HAP-1 (cell line): ENCODE data around the gene NLGN1.
A peak's percentile ranks its signal among the peaks of the same experiment; 100 is the strongest.
"Not testable (repeated sequence)": the region's sequence is repeated elsewhere in the genome, so short reads cannot be mapped to it uniquely, and the experiment has no call there.

Source experiments
- DNase-seq, 2 experiments: peaks; one replicate each; pipeline ENCODE4 v3.0.0-alpha.2; 2016 to 2020; ENCODE audit warnings: low spot score in 2 of 2
- H3K27me3 ChIP-seq: fragments of 250-450 bp; sonication (Bioruptor Pico); 2 replicates; pipeline ENCODE4 v1.5.1; 2020; ENCODE audit warnings: low read depth, mild to moderate bottlenecking, moderate library complexity
- H3K36me3 ChIP-seq: fragments of 250-450 bp; sonication (Bioruptor Pico); replicated peaks from 2 replicates; pipeline ENCODE4 v1.5.1; 2020; ENCODE audit warnings: mild to moderate bottlenecking
- H3K4me1 ChIP-seq: fragments of 250-450 bp; sonication (Bioruptor Pico); 2 replicates; pipeline ENCODE4 v1.5.1; 2020; ENCODE audit warnings: mild to moderate bottlenecking
- H3K4me3 ChIP-seq: fragments of 250-450 bp; sonication (Bioruptor Pico); 2 replicates; pipeline ENCODE4 v1.5.1; 2020; ENCODE audit warnings: mild to moderate bottlenecking, moderate library complexity
- H3K9me3 ChIP-seq: fragments of 250-450 bp; sonication (Bioruptor Pico); 2 replicates; pipeline ENCODE4 v1.5.1; 2020; ENCODE audit warnings: mild to moderate bottlenecking, moderate library complexity
- in situ Hi-C: fragments of 300-500 bp; cut with MboI; formaldehyde crosslinking; loops from 3 replicates; pipeline ENCODE4 v1.14.3; 2020; ENCODE audit warnings: low sequenced_read_pairs, inconsistent platforms, mixed read lengths

NLGN1 gene

GRCh38 chr3:173594881-173595280, 197.3 kb downstream of the NLGN1 start:
- peak; percentile 51 to 86 for DNase-seq
- H3K4me1 ChIP-seq, H3K36me3 ChIP-seq, H3K4me3 ChIP-seq, in situ Hi-C loops, H3K27me3 ChIP-seq, H3K9me3 ChIP-seq: not testable (repeated sequence)

- Histone ChIP-seq H3K27me3 (no peaks in the 10 kb centered on the region), H3K4me3 (no peak overlapping the region), H3K36me3 (no peaks in the 10 kb centered on the region), H3K9me3 (peaks cover 1% of the 10 kb centered on the region; the same call in 1 of the 2 replicates), H3K4me1 (peaks cover 7% of the 10 kb centered on the region)
- in situ Hi-C loops: no loop called here
- no peak for DNase-seq
Observed at GRCh38 chr3:173599673-173600072, 202.1 kb downstream of the NLGN1 start.

GRCh38 chr3:173614522-173614921, 217.0 kb downstream of the NLGN1 start:
- Histone ChIP-seq H3K4me1 (no peaks in the 10 kb centered on the region), H3K36me3 (no peaks in the 10 kb centered on the region), H3K9me3 (no peaks in the 10 kb centered on the region), H3K27me3 (no peaks in the 10 kb centered on the region), H3K4me3 (no peak overlapping the region)
- in situ Hi-C loops: no loop called here
- DNase-seq: no peak

- Histone ChIP-seq H3K4me1 (no peaks in the 10 kb centered on the region), H3K9me3 (no peaks in the 10 kb centered on the region), H3K36me3 (no peaks in the 10 kb centered on the region), H3K27me3 (no peaks in the 10 kb centered on the region), H3K4me3 (no peak overlapping the region)
- DNase-seq: no peak
- in situ Hi-C loops: no loop called here
Observed at GRCh38 chr3:173615661-173616060, 218.1 kb downstream of the NLGN1 start.

- Histone ChIP-seq H3K9me3 (no peaks in the 10 kb centered on the region), H3K4me1 (peaks cover 4% of the 10 kb centered on the region), H3K27me3 (no peaks in the 10 kb centered on the region), H3K4me3 (no peak overlapping the region), H3K36me3 (no peaks in the 10 kb centered on the region)
- in situ Hi-C loops: no loop called here
- no peak for DNase-seq
Observed at GRCh38 chr3:173617490-173617889, 219.9 kb downstream of the NLGN1 start.

GRCh38 chr3:173618148-173618547, 220.6 kb downstream of the NLGN1 start:
- Histone ChIP-seq H3K27me3 (no peaks in the 10 kb centered on the region), H3K4me1 (peaks cover 4% of the 10 kb centered on the region), H3K9me3 (no peaks in the 10 kb centered on the region), H3K36me3 (no peaks in the 10 kb centered on the region), H3K4me3 (no peak overlapping the region)
- in situ Hi-C loops: no loop called here
- DNase-seq: no peak

- Histone ChIP-seq H3K4me1 (peaks cover 4% of the 10 kb centered on the region), H3K27me3 (no peaks in the 10 kb centered on the region), H3K36me3 (no peaks in the 10 kb centered on the region), H3K9me3 (no peaks in the 10 kb centered on the region), H3K4me3 (no peak overlapping the region)
- no peak for DNase-seq
- in situ Hi-C loops: no loop called here
Observed at GRCh38 chr3:173618703-173619102, 221.2 kb downstream of the NLGN1 start.

GRCh38 chr3:173622166-173622565, 224.6 kb downstream of the NLGN1 start:
- Histone ChIP-seq H3K4me1 (peaks cover 4% of the 10 kb centered on the region), H3K4me3 (no peak overlapping the region), H3K27me3 (no peaks in the 10 kb centered on the region), H3K9me3 (no peaks in the 10 kb centered on the region), H3K36me3 (no peaks in the 10 kb centered on the region)
- in situ Hi-C loops: no loop called here
- DNase-seq: peak in 1 of 2 experiments; percentile 22

- Histone ChIP-seq H3K9me3 (no peaks in the 10 kb centered on the region), H3K4me3 (no peak overlapping the region), H3K36me3 (no peaks in the 10 kb centered on the region), H3K27me3 (no peaks in the 10 kb centered on the region), H3K4me1 (peaks cover 4% of the 10 kb centered on the region)
- in situ Hi-C loops: no loop called here
- no peak for DNase-seq
Observed at GRCh38 chr3:173624086-173624485, 226.5 kb downstream of the NLGN1 start.

GRCh38 chr3:173630849-173631248, 233.3 kb downstream of the NLGN1 start:
- Histone ChIP-seq H3K4me3 (no peak overlapping the region), H3K36me3 (no peaks in the 10 kb centered on the region), H3K27me3 (no peaks in the 10 kb centered on the region), H3K9me3 (no peaks in the 10 kb centered on the region), H3K4me1 (peaks cover 12% of the 10 kb centered on the region)
- in situ Hi-C loops: no loop called here
- DNase-seq: no peak

- no peak for DNase-seq
- H3K27me3 ChIP-seq: no peaks in the 10 kb centered on the region
- no peaks in the 10 kb centered on the region for H3K9me3 ChIP-seq
- H3K36me3 ChIP-seq: no peaks in the 10 kb centered on the region
- no peak overlapping the region for H3K4me3 ChIP-seq
- in situ Hi-C loops: no loop called here
- peaks cover 12% of the 10 kb centered on the region for H3K4me1 ChIP-seq
Observed at GRCh38 chr3:173632945-173633344, 235.4 kb downstream of the NLGN1 start.

- no peak for DNase-seq
- no peaks in the 10 kb centered on the region for H3K9me3 ChIP-seq
- no peak overlapping the region for H3K4me3 ChIP-seq
- no peaks in the 10 kb centered on the region for H3K36me3 ChIP-seq
- no peaks in the 10 kb centered on the region for H3K27me3 ChIP-seq
- H3K4me1 ChIP-seq: 0 out of 2 replicates have a peak, but pooled peaks cover 5% of the 10 kb centered on the region
- in situ Hi-C loops: no loop called here
Observed at GRCh38 chr3:173635826-173636225, 238.3 kb downstream of the NLGN1 start.

GRCh38 chr3:173639098-173639497, 241.6 kb downstream of the NLGN1 start:
- in situ Hi-C loops: no loop called here
- H3K27me3 ChIP-seq: no peaks in the 10 kb centered on the region
- H3K4me3 ChIP-seq: no peak overlapping the region

GRCh38 chr3:173641696-173642095, 244.2 kb downstream of the NLGN1 start:
- Histone ChIP-seq H3K36me3 (no peaks in the 10 kb centered on the region), H3K9me3 (no peaks in the 10 kb centered on the region), H3K27me3 (no peaks in the 10 kb centered on the region), H3K4me1 (no peaks in the 10 kb centered on the region), H3K4me3 (no peak overlapping the region)
- in situ Hi-C loops: no loop called here
- DNase-seq: no peak

More at GRCh38 chr3:173639098-173639497, 241.6 kb downstream of the NLGN1 start:
- Histone ChIP-seq H3K36me3 (no peaks in the 10 kb centered on the region), H3K4me1 (0 out of 2 replicates have a peak, but pooled peaks cover under 1% of the 10 kb centered on the region), H3K9me3 (no peaks in the 10 kb centered on the region)
- DNase-seq: no peak
